ENCODE measurements around the gene ARHGAP6.

Gene ARHGAP6

DNA sequence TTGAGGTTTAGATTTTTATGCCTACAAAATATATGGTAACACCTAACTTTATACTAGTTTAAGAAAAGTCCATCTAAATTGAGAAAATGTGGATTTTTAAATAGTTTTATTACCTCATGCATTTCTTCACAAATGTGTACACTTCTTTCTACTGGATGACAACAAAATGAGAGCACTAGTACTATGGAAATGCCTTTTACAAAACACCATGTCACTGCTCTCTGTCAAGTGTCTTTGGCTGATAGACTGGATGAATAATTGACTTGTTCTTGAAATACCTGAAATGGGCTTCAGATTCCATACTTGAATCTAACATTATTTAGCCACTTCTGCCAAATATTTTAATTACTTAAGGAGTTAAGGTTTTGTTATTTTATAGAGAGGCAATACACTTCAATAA is 323.0 kb downstream of the ARHGAP6 start:
- DNase-seq: no peak

DNA sequence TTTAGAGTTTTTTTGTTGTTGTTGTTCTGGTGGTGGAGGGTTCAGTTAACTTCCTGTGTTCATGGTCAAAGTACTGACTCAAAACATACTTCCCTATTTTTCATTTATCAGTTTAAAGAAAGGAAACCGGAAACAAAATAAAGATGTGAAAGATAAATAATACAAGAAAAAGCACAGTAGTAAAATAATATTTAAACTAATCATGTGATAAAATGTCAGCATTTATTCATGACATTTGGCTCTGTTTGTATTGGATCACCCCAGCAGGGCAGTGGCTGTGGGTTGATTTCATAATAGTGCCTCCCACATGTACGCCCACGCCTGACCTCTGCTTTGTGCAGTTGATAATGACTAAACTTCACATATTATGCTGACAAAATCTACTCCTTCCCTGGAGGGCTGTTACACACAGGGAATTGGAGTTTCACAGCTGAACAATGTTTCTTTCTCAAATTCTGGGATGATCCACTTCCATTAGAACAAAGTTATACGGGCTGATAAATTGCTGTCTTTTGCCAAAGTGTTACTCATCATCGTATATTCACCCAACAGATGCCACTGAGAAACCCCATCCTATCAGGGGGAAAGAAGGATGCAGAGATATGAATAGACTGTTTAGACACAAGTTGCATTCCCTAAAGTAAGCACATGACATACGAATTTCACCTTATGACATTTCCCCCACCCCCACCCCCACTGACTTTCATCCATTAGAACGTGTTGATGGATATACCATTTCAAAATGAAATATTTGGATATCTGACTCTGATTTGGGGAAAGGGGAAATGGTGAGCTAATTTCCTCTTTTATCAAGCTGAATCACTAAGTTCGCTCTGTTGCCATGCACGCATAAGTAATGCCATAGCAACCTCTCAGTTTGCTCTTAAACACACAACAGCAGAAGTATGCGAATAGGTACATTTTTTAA is 324.2 kb downstream of the ARHGAP6 start:
- DNase-seq: no peak

DNA sequence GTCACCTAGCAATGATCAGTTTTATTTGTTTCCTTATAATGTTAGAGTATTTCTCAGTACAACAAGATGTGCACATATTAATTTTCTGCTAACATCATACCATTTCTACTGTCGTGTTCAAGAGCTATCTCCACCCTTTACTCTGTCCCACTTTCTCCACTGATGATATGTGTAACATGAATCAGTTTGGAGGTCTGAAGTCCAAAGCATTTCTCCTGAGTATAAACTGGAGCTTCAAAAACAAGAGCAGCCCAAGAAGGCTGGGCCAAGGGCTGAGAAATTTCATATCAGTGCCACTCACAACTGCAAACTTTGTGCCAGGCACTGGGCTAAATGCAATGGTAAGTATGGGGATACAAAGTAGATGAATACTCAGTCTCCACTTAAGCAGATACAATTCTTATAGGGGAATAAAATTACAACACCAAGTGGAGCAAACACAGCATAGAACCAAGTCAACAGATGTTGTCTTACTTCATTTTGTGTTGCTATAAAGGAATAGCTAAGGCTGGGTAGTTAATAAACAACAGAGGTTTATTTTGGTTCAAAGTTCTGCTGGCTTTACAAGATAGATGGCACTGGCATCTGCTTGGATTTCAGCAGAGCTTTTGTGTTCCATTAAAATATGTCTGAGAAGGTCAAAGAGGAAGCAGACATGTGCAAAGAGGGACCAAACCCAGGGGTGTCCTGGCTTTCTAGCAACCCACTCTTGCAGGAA is 328.3 kb downstream of the ARHGAP6 start:
- DNase-seq: no peak

DNA sequence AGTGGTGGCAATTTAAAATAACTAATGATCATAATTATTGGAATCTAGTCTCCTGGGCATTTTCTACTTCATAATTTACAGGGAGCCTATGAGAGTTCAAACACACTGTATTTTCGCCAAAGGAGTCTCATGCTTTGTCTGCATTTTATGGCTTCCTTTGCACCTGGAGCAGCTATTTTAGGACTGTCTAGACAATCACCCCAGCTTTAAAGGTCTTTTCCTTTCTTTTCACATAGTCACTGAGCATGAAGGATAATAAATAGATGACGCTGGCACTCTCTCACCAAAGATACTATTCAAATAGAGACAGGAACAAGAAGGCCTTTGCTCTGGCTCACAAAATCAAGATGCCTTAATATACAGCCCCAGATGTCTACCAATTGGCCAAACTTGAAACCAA is 329.5 kb downstream of the ARHGAP6 start:
- DNase-seq: no peak

DNA sequence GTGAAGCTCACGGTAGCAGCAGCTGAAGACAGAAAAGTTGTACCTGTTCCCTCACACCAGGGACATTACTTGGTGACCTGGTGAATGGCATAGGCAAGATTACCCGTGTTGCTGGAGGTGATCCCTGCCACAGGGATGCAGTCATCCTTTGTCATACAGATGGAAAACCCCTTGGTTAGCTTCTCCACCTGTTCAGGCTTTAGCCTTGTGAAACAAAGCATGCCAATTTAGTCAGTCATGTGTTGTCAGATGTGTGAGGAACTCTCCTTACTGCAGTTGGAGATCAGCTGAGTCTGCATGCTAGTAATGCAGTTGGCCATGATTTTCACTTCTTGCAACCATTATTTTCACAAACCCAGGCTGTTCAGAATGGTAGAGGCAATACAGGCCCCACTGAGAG is 331.6 kb downstream of the ARHGAP6 start:
- DNase-seq: no peak

DNA sequence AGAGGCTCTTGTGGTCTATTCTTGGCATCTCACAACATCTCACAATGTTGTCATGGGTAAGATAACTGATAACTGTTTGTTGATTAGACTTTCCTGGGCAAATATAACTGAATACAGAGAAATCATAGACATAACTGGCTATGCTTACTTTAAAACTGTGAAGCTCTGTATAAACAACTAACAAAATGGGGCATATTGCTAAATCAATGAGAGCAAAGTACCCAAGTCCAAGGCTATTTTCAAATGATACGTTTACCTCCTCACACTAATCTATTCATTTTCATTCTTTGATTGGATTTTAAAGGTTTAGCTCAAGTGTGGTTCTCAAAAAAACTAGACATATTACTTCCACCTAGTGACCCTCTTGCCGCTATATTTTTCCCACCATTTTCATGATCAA is 333.9 kb downstream of the ARHGAP6 start:
- no peak for DNase-seq

DNA sequence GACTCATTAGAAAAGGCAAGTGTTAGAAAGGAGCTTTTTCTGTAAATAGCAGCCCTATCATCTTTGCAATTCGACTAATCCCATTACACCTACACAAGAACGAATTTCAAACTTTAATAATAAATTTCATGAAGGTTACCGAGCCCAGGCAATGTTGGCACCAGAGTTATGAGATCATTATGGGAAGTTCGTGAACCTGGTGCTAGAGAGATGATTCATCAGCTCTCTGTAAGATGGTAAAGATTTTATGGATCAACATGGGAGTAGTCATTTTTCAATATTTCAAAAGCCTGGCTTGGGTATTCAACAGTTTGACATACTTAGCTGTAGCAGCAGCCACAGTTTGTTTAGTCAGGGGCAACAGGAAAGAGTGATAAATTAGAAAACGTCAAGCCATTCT is 336.7 kb downstream of the ARHGAP6 start:
- DNase-seq: no peak

DNA sequence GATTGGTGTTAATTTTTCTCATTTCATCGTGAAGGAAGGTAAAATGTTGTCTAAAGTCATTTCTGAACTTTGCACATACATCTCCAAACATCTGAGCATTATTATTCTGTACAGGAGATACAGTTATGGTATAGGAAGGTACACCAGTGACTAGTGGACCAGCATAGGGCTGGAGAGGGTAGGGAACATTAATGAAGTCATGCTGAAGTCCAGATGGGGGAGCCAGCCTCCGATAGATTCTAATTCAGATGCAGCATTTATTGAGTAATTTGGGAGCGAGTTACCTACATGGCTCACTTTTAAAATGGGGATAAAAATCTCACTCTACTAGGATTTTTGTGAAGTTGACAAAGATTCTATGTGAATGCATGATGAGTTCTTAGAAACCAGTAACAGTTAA is 337.6 kb downstream of the ARHGAP6 start:
- no peak for DNase-seq

DNA sequence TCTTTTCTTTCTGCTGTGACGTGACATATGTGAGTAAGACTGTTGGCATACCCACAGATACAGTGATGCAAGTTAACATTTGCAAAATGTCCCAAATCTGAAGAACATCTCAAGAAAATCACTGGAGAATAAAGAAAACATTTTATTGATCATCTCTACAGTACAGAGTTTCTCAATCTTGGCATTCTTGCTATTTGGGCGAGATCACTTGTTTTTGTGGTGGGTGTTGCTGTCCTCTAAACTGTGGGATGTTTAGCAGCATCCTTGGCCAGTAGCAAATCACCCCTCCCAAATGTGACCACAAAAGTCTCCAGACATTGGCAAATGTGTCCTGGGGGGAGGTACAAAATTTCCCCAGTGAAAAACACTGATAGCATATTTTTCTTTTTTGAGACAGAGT is 343.7 kb downstream of the ARHGAP6 start:
- DNase-seq: no peak

DNA sequence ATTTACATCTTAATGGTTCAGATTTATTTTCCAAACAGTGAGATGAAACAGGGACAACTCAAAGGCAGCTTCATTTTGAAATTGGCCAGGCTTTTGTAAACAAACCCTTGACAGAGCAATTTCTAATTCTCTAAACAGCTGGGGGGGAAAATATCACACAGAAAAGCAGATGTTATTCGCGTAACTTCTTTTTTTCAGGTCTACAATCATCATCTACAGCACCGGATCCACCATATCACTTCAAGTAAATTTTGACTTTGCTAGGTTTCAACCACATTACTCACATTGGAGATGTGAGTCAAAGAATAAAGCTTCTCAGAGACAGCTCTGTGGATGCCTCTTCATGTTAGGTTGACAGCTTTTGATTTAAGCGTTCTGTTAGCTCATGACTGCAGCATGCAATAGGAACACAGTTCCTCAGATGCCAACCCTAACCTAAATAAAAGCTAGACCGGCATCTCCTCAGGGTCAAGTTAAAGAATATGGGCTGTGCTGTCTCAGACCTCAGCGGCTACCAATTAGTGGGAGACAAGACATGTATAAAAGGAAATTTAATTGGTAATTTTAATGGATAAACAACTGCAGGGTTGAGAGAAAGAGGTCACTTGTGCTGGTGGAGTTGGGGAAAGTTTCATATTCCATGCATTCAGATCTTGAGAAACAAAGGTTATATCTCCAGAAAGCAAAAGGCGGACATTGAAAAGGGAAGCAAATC is 345.8 kb downstream of the ARHGAP6 start:
- no peak for DNase-seq

DNA sequence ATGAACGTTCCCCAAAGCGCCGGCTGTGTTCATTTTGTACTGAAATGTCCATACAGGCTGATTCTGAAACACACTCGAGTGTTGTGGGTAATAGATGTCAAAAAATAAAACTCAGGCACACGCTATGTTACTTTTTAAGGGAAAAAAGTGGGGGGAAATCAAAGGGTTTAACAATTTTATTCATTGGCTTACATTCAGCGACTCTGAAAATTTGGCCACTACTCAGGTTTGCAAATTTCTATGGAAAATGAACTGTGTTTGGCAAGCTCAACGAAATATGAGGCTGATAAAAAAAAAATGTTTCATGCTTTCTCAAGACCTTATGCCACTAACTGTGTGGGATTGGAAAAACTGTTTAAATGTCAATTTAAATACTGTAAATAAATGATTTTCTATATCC is 354.0 kb downstream of the ARHGAP6 start:
- no peak for DNase-seq

DNA sequence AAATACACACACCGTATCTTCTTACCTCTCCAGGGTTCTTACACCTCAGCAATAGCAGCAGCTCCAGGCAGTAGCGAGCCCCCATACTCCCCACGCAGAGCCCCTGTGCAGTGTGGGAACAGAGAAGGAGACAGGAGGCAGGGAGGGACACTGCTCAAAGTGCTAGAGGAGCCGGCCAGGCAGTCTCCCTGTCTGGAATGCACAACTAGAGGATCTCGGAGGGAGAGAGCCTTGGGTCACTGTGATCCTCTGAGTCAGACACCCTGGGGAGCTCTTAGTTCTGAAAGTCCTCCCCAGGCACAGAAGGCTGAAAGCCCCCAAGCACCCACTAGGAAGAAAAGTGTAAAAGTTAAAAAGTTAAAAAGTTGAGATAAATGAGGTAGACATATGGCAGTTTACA is 356.5 kb downstream of the ARHGAP6 start:
- no peak for DNase-seq

DNA sequence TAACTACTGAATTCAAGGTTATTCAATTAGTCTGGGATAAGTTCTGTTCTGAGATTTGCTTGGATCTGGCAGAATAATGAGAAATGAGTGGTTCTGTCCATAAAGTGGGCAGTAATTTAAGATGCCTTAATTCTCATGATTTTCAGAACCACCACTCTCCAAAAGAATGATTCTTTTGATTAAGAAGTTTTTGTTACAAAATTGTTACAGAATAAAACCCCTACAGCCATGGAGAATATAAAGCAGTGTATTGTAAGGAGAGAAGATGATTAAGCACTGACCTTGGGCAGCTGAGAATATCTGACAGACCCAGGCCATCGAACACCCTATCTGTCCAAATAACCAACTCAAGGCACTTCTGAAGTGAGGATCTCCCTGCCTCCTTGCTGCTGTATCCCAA is 360.1 kb downstream of the ARHGAP6 start:
- no peak for DNase-seq

DNA sequence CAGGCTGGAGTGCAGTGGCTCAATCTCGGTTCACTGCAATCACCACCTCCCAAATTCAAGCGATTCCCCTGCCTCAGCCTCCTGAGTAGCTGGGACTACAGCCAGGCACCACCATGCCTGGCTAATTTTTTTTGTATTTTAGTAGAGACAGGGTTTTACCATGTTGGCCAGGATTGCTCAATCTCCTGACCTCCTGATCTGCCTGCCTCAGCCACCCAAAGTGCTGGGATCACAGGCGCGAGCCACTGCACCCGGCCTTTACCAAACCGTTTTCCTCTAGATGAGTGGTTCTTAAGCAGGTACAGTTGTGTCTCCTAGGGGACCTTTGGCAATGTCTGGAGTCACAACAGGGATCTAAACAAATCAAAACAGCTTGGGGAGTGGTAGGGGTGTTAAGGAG is 360.9 kb downstream of the ARHGAP6 start:
- DNase-seq: no peak

DNA sequence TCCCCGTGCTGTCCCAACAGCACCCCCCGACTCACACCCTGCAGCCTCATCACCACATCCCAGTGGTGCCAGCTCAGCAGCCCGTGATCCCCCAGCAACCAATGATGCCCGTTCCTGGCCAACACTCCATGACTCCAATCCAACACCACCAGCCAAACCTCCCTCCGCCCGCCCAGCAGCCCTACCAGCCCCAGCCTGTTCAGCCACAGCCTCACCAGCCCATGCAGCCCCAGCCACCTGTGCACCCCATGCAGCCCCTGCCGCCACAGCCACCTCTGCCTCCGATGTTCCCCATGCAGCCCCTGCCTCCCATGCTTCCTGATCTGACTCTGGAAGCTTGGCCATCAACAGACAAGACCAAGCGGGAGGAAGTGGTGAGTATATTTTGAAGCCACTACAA is 367.1 kb downstream of the ARHGAP6 start:
- no peak for DNase-seq

DNA sequence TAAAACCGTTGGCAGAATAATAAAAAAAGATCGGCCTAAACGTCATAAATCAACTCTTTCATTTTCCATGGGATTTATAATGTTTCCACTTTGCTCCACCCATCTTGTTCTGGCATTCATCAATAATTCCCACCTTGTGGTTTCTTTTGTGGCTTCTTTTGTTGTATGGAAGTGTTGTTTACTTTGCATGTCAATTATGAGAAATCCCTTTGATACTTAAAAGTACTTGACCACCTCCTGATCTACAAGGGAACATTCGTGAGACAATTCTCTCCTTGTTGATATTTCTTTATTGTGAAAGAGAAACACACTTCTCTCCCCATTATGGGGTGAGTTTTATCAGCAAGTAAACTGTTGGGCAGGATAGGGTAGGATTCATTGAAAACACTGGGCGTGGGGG is 369.7 kb downstream of the ARHGAP6 start:
- DNase-seq: peak; percentile 0

DNA sequence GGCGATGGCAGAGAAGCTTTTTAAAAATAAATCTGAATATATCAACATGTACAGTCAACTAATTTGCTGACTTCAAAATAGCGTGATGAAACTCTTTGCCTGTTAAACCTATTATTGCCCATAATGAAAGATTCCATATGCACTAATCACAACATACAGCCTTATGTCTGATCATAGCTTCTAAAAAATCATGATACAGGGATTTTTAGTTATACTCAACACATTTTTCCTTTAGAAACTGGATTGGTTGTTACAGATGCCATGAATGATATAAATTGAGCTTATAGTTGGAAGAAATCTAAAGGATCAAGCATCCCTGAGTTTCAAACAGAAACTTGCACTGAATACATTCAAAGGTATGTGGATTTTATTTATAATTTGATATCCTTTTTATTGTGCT is 372.6 kb downstream of the ARHGAP6 start, which contains the start of gene AMELX:
AMELX (plus strand) TSS at position 301 of the 400 bp plus-strand sequence. CDS start 1,376 bp downstream, outside the sequence.
- DNase-seq: no peak

DNA sequence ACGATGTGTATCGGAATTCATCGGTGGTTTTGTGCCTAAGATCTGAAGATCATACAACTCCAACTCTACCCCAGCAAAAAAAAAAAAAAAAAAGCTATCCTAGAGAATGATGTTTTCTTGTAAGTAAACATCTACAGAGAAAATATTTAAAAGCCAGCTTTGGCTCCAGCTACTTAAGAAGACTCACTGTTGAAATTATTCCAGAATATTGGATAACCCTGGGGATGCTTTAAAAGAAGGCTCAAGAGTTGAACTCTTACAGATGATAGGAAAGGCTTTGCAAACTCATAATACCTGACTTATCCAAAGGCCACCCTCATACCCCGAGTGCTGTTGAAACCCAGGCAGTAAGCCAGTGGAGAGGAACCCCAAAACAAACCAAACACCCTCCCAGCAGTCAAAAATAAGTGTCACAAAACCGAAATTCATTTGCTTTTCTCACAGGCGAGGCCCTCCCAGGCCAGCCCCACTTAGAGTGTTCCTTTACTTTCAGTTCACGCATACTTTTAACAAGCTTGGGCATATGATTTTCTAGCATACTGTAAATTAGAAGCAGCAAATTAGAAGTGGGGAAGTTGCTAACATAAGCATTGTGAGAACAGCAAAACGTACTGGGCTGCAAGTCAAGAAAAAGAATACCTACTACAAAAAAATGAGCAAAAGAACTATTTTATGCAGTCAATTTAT is 375.2 kb downstream of the ARHGAP6 start:
- DNase-seq: no peak

DNA sequence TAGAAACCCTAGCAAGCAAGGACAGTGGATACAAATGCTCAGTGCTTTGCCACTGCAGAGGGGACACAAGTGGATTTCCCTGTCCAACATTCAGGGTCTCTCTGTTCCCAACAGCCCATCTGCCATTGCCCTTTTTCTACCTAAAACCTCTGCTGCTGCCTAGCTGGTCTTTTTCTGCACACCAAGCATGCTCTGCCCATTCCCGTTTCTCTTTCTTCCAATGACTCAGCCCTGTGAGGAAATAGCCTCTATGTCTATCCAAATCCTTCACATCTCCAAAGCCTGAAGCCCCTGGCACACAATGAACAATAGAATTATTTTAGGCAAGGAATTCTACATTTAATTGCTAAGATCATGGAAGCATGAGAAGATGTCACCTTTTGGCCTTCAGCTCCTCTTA is 378.2 kb downstream of the ARHGAP6 start:
- DNase-seq: no peak

DNA sequence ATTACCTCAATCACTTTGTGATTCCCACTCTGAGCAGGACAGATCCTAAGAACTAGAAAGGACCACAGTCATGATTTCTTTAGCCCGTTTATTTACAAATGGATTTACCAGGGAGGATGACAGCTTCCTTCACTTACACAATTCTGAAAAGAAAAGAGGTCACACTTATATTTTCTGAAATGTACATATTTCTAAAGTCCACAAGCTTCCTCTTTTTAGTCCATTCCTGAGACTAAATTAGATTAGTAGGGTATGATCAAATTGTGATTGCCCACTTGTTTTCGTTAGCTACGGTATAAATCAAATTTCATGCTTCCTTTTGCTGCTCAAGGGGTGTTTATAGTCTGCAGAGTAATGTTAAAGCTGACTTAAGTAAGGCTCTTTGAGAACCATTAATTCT is 380.1 kb downstream of the ARHGAP6 start:
- no peak for DNase-seq

DNA sequence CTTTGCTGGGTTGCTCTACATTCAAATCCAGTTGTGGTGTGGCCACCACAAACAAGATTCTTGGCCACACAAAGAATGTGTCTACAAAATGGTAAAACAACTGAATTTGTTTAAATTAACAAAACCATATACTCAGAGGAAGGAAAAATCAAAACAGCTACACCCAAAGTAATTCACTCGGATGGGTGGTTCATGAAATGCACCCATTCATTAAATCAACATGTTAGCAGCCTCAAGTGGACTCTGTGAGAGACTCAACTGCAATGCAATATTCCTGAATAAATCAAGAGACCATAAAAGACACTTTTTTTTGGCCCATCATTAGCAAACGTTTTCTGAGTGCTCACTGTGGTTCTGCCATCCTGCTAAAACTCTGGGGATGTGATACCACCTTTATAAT is 383.7 kb downstream of the ARHGAP6 start:
- no peak for DNase-seq

DNA sequence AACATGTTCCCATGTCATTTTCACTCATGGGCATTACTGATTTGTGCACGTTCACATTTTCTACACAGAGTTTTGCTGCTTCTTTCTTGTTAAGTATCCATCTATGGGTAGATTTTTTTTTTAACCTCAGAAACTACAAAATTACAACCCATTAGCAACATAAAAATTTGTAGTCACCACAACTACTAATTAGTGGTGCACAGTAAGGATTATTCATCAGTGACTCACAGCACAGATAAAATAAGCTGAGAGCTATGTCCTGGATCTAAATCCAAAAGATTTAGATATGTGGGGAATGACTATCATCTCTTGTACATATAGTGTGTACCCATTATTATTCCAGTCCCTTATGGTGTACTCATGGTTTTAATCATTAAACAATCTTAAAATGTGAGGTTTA is 392.2 kb downstream of the ARHGAP6 start:
- no peak for DNase-seq

DNA sequence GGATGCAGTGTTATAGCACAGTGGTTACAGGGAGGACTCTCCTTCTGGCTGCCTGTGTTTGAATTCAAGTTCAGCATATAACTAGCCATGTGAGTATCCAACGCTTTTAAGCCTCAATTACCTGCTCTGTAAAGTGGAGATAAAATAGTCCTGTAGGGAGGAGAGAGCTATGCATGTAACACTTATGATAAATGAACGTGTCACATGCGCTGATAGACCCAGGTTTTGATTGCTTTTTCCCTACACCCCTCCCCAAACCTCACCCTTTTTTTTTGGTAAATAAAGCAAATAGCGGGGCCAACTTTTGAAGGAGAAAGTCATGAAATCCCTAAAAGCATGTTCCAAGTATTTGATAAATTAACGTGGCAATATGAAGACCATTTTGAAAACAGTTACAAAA is 392.9 kb downstream of the ARHGAP6 start:
- no peak for DNase-seq
